ENCODE data around the gene MEI4.

Gene MEI4

DNA sequence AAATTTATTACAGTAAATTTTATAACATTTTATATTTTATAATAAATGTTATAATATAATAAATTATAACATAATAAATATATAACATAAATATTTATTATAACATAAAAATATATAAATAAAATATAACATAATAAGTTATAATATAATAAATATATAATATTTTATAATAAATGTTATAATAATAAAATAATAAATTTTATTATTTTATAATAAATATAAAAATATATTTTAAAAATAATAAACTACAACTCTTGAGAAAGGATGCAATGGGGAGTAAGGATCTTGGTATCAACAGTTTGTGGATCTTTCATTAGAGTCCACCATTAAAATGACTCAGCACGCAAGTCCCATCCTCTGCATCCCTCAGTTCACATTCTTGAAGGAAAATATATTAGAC, 312.6 kb downstream of the MEI4 start:
- DNase-seq (ENCODE audit: low read depth, low spot score): no peak
- ChIA-PET CTCF (no interaction called here), POLR2A (no interaction called here)
- TF ChIP-seq, protein P1, sequence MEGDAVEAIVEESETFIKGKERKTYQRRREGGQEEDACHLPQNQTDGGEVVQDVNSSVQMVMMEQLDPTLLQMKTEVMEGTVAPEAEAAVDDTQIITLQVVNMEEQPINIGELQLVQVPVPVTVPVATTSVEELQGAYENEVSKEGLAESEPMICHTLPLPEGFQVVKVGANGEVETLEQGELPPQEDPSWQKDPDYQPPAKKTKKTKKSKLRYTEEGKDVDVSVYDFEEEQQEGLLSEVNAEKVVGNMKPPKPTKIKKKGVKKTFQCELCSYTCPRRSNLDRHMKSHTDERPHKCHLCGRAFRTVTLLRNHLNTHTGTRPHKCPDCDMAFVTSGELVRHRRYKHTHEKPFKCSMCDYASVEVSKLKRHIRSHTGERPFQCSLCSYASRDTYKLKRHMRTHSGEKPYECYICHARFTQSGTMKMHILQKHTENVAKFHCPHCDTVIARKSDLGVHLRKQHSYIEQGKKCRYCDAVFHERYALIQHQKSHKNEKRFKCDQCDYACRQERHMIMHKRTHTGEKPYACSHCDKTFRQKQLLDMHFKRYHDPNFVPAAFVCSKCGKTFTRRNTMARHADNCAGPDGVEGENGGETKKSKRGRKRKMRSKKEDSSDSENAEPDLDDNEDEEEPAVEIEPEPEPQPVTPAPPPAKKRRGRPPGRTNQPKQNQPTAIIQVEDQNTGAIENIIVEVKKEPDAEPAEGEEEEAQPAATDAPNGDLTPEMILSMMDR (IDR thresholded peaks at IDR 0.05; ENCODE audit: insufficient read depth, low read length, missing control alignments): no peak
- no peak overlapping the region for H3K4me3 ChIP-seq (ENCODE audit: low read depth, low read length)

DNA sequence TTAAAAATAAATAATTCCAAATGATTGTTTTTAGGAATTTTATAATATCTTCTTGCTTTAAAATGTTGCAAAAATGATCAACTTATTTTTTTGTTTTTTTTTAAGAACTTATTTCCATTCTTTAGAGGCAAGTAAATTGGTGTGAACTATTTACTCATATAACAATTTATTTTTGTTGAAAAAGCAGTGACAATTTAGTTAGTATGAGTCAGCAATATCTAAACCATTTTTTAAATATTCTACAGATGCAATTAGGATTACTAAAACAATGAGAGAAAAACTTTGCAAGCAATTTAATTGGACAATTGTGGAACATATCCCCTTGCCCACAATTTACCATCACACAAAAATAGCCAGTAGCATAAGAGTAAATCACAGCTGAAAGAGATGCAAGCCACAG, 319.5 kb downstream of the MEI4 start:
- POLR2A ChIA-PET: no interaction called here
- TF ChIP-seq, protein P1 (IDR thresholded peaks at IDR 0.05; ENCODE audit: insufficient read depth, low read length, missing control alignments): no peak
- DNase-seq (ENCODE audit: low read depth, low spot score): no peak
- CTCF ChIA-PET: no interaction called here
- no peak overlapping the region for H3K4me3 ChIP-seq (ENCODE audit: low read depth, low read length)
